Endodermal cell (in vitro differentiated cells): ENCODE data around the gene UNC119. TPM values are rescaled to one million over a fixed set of nuclear protein-coding genes. Genes with fewer than 3 reads are reported as not detected.

Experiments used
- DNase-seq: peaks from one replicate; pipeline ENCODE4 v3.0.0-alpha.2; 2017
- H3K27ac ChIP-seq: 2 replicates; pipeline ENCODE4 v1.5.1; 2013; ENCODE audit warnings: mild to moderate bottlenecking, low read depth, low read length, moderate library complexity
- H3K27me3 ChIP-seq: 2 replicates; pipeline ENCODE4 v1.6.1; 2013; ENCODE audit warnings: mild to moderate bottlenecking, low read length, moderate library complexity; ENCODE audit not compliant: insufficient read depth, control insufficient read depth, poor library complexity, severe bottlenecking
- H3K36me3 ChIP-seq: 2 replicates; pipeline ENCODE4 v1.7.0; 2013; ENCODE audit warnings: mild to moderate bottlenecking, low read length, moderate library complexity; ENCODE audit not compliant: control insufficient read depth, insufficient read depth
- H3K4me1 ChIP-seq: one replicate; pipeline ENCODE4 v1.7.0; 2013; ENCODE audit warnings: low read length; ENCODE audit not compliant: control insufficient read depth, insufficient read depth
- H3K4me3 ChIP-seq: 2 replicates; pipeline ENCODE4 v1.5.1; 2013; ENCODE audit warnings: mild to moderate bottlenecking, low read length, moderate library complexity
- H3K9ac ChIP-seq: 2 replicates; pipeline ENCODE4 v1.6.1; 2013; ENCODE audit warnings: mild to moderate bottlenecking, low read length, moderate library complexity; ENCODE audit not compliant: poor library complexity, severe bottlenecking; ENCODE audit errors: extremely low read depth
- H3K9me3 ChIP-seq: 2 replicates; pipeline ENCODE4 v1.6.1; 2013; ENCODE audit warnings: mild to moderate bottlenecking, low read length, moderate library complexity; ENCODE audit not compliant: control insufficient read depth
- H3K27ac Mint-ChIP-seq: 2 replicates; pipeline ENCODE4 v1.8.0; 2020; ENCODE audit warnings: mixed read lengths
- H3K27me3 Mint-ChIP-seq: 2 replicates; pipeline ENCODE4 v1.8.0; 2021; ENCODE audit warnings: mild to moderate bottlenecking, mixed read lengths; ENCODE audit not compliant: insufficient read depth
- H3K36me3 Mint-ChIP-seq: 2 replicates; pipeline ENCODE4 v1.8.0; 2020; ENCODE audit warnings: low read depth, mixed read lengths
- H3K4me1 Mint-ChIP-seq: 2 replicates; pipeline ENCODE4 v1.8.0; 2020; ENCODE audit warnings: mixed read lengths
- H3K4me3 Mint-ChIP-seq: 2 replicates; pipeline ENCODE4 v1.8.0; 2020; ENCODE audit warnings: mild to moderate bottlenecking, moderate library complexity, mixed read lengths
- H3K9me3 Mint-ChIP-seq: 2 replicates; pipeline ENCODE4 v1.8.0; 2020; ENCODE audit warnings: mild to moderate bottlenecking, mixed read lengths
- CTCF ChIP-seq: fragments of 200-600 bp; sonication (generic); conservative IDR thresholded peaks from 2 replicates; pipeline ENCODE4 v1.5.0; 2021; ENCODE audit warnings: antibody characterized with exemption, mild to moderate bottlenecking
- WGBS, 2 experiments: methylation state at CpG; one replicate each; pipeline versions ENCODE4 v1.1.5 to v1.1.7; 2013; ENCODE audit warnings: missing lambda C conversion rate in 2 of 2, mixed read lengths in 1 of 2; ENCODE audit not compliant: insufficient coverage in 1 of 2, insufficient read length in 1 of 2; 5-methylcytosine and 5-hydroxymethylcytosine counted together
- long read RNA-seq, 4 experiments: library from polyadenylated mRNA in 2 of 4; library from RNA in 1 of 4; library from capped mRNA in 1 of 4; stranded (forward) in 3 of 4; unstranded in 1 of 4; transcript quantifications; one replicate each; pipeline ENCODE4 v2.0.0, GENCODE V29; 2020 to 2021; ENCODE audit warnings: inconsistent platforms in 1 of 4
- polyA plus RNA-seq, 2 experiments: library from polyadenylated mRNA; stranded (reverse); fragments of 50-300 nt; gene quantifications; one replicate each; pipeline ENCODE4 v1.2.3, GENCODE V29; 2013
- total RNA-seq, 2 donors: library from RNA; stranded (reverse); fragmentation: NEBNext Ultra II Directional in 1 of 2; extraction: Animal tissue kit (Norgen Biotek cat#: 25700) in 1 of 2; gene quantifications; 2 replicates in 1 of 2; 3 replicates in 1 of 2; pipeline ENCODE4 v1.2.1, GENCODE V29; 2021

Gene UNC119
- 10 to 100 TPM; 46.7 to 59.0 TPM for total RNA-seq
- polyA plus RNA-seq (2013, experiment 1 of 2), result 64.3 TPM
- polyA plus RNA-seq (2013, experiment 2 of 2), result 59.8 TPM
- long read RNA-seq, experiment 1, transcript UNC119-202 (5 exons, 1,424 nt), result major isoform, 24 of 32 reads
- long read RNA-seq, experiment 1, partial matches to known transcripts, result 0 of 32 reads
- long read RNA-seq, experiment 1, other reads (novel, unspliced or antisense), result 5 of 32 reads
- long read RNA-seq, experiment 2, full-length matches to known transcripts, result 84 of 90 reads
- long read RNA-seq, experiment 2, partial matches to known transcripts, result 2 of 90 reads
- long read RNA-seq, experiment 2, other reads (novel, unspliced or antisense), result 4 of 90 reads
- long read RNA-seq, experiment 3, transcript UNC119-202 (5 exons, 1,424 nt), result major isoform, 131 of 172 reads
- long read RNA-seq, experiment 3, transcript UNC119-201 (4 exons, 1,653 nt), result minor isoform, 24 of 172 reads
- long read RNA-seq, experiment 3, partial matches to known transcripts, result 2 of 172 reads
- long read RNA-seq, experiment 3, other reads (novel, unspliced or antisense), result 13 of 172 reads
- long read RNA-seq, experiment 4, transcript UNC119-202 (5 exons, 1,424 nt), result major isoform, 50 of 58 reads
- long read RNA-seq, experiment 4, transcript UNC119-201 (4 exons, 1,653 nt), result minor isoform, 5 of 58 reads
- long read RNA-seq, experiment 4, partial matches to known transcripts, result 1 of 58 reads
- long read RNA-seq, experiment 4, other reads (novel, unspliced or antisense), result 2 of 58 reads

- peak within 1 kb of the TSS; percentile 87 for H3K27ac Mint-ChIP-seq
- Histone ChIP-seq H3K27me3 (no peaks in the 10 kb centered on the region), H3K4me3 (peak within 1 kb of the TSS; percentile 86), H3K4me1 (peaks cover 4% of the 10 kb centered on the region), H3K36me3 (peaks cover 37% of the 10 kb centered on the region), H3K27ac (peak within 1 kb of the TSS; percentile 33), H3K9me3 (no peaks in the 10 kb centered on the region), H3K9ac (peak within 1 kb of the TSS; percentile 32)
- 0% methylated on average over 12 to 64 of the region's 67 CpGs for WGBS, 2 experiments
- no peaks in the 10 kb centered on the region for H3K27me3 Mint-ChIP-seq
- no peak for TF ChIP-seq CTCF
- H3K36me3 Mint-ChIP-seq, result peaks cover 39% of the 10 kb centered on the region
- H3K4me1 Mint-ChIP-seq, result peaks cover 27% of the 10 kb centered on the region
- no peaks in the 10 kb centered on the region for H3K9me3 Mint-ChIP-seq
- peak; percentile 96 for DNase-seq
- H3K4me3 Mint-ChIP-seq, result peak within 1 kb of the TSS; percentile 85
Observed at GRCh38 chr17:28552176-28552999, at the start of gene UNC119. Gene UNC119 (minus strand): TSS chr17:28552624. CDS start chr17:28552557, 67 bp downstream.

- 34 to 50% methylated on average over 30 to 40 of the region's 40 CpGs for WGBS, 2 experiments
- peak overlapping the region; percentile 93 for H3K4me3 ChIP-seq
- no peaks in the 10 kb centered on the region for H3K27me3 ChIP-seq
- no peaks in the 10 kb centered on the region for H3K9me3 ChIP-seq
- H3K27ac Mint-ChIP-seq, result peak overlapping the region; percentile 89
- H3K4me3 Mint-ChIP-seq, result peak overlapping the region; percentile 89
- H3K36me3 ChIP-seq, result peaks cover 16% of the 10 kb centered on the region
- peaks cover 14% of the 10 kb centered on the region for H3K4me1 Mint-ChIP-seq
- no peaks in the 10 kb centered on the region for H3K4me1 ChIP-seq
- H3K9ac ChIP-seq, result peak overlapping the region; percentile 90
- H3K27me3 Mint-ChIP-seq, result no peaks in the 10 kb centered on the region
- peak overlapping the region; percentile 24 for H3K27ac ChIP-seq
- DNase-seq, result no peak
- peaks cover 3% of the 10 kb centered on the region for H3K9me3 Mint-ChIP-seq
- H3K36me3 Mint-ChIP-seq, result peaks cover 18% of the 10 kb centered on the region
- no peak for TF ChIP-seq CTCF
Observed at GRCh38 chr17:28599311-28600184, 47.1 kb upstream of the UNC119 start.
